Liver (tissue), 9 donors: Measurements from ENCODE around the gene PAPOLG. TPM values are rescaled to one million over a fixed set of nuclear protein-coding genes. Genes with fewer than 3 reads are reported as not detected.

Experiments used
- DNase-seq: peaks from one replicate; pipeline ENCODE4 v3.0.0-alpha.2; 2017; ENCODE audit warnings: low spot score
- H3K27ac ChIP-seq, 2 donors: one replicate each; pipeline ENCODE4 v1.7.0; 2013; ENCODE audit warnings: inconsistent platforms in 2 of 2, low read length in 2 of 2, control low read depth in 1 of 2, low read depth in 1 of 2, mild to moderate bottlenecking in 1 of 2
- H3K27me3 ChIP-seq, 4 donors: one replicate each; pipeline versions ENCODE4 v1.6.1 to v1.7.0; 2013; ENCODE audit warnings: low read length in 3 of 4, inconsistent platforms in 1 of 4, mild to moderate bottlenecking in 1 of 4, moderate library complexity in 1 of 4; ENCODE audit not compliant: control insufficient read depth in 4 of 4, insufficient read depth in 4 of 4
- H3K36me3 ChIP-seq, 4 donors: one replicate each; pipeline versions ENCODE4 v1.6.1 to v1.7.0; 2013; ENCODE audit warnings: low read length in 3 of 4, mild to moderate bottlenecking in 3 of 4, low read depth in 1 of 4, moderate library complexity in 1 of 4; ENCODE audit not compliant: control insufficient read depth in 4 of 4, insufficient read depth in 3 of 4
- H3K4me1 ChIP-seq, 4 donors: one replicate each; pipeline versions ENCODE4 v1.6.1 to v1.7.0; 2013; ENCODE audit warnings: low read length in 3 of 4, mild to moderate bottlenecking in 3 of 4, moderate library complexity in 1 of 4; ENCODE audit not compliant: control insufficient read depth in 4 of 4, insufficient read depth in 4 of 4
- H3K4me3 ChIP-seq, 3 donors: one replicate each; pipeline versions ENCODE4 v1.6.1 to v1.7.0; 2013; ENCODE audit warnings: low read length in 3 of 3, control low read depth in 1 of 3, low read depth in 1 of 3, mild to moderate bottlenecking in 1 of 3
- H3K9ac ChIP-seq, 2 donors: one replicate each; pipeline ENCODE4 v1.7.0; 2013; ENCODE audit warnings: low read length in 2 of 2, mild to moderate bottlenecking in 2 of 2, moderate library complexity in 2 of 2, control low read depth in 1 of 2, low read depth in 1 of 2
- H3K9me3 ChIP-seq, 4 donors: one replicate each; pipeline versions ENCODE4 v1.6.1 to v1.7.0; 2013; ENCODE audit warnings: low read length in 3 of 4; ENCODE audit not compliant: control insufficient read depth in 4 of 4
- EGR1 ChIP-seq, 2 donors: IDR thresholded peaks; 2 replicates each; pipeline ENCODE4 v1.6.1; 2016 to 2018; ENCODE audit warnings: antibody characterized with exemption in 2 of 2, low read depth in 2 of 2
- FOXA1 ChIP-seq: IDR thresholded peaks from 2 replicates; pipeline ENCODE4 v1.6.1; 2016; ENCODE audit warnings: antibody characterized with exemption
- GABPA ChIP-seq, 2 donors: IDR thresholded peaks in 1 of 2; conservative IDR thresholded peaks in 1 of 2; 2 replicates each; pipeline ENCODE4 v1.6.1; 2016; ENCODE audit warnings: antibody characterized with exemption in 2 of 2, mild to moderate bottlenecking in 1 of 2, moderate library complexity in 1 of 2
- HNF4A ChIP-seq, 2 donors: conservative IDR thresholded peaks; 2 replicates each; pipeline ENCODE4 v1.6.1; 2016; ENCODE audit warnings: antibody characterized with exemption in 2 of 2, mild to moderate bottlenecking in 2 of 2
- HNF4G ChIP-seq: IDR thresholded peaks from 2 replicates; pipeline ENCODE4 v1.6.1; 2016; ENCODE audit warnings: antibody characterized with exemption
- RAD21 ChIP-seq, 2 donors: IDR thresholded peaks; 2 replicates each; pipeline ENCODE4 v1.6.1; 2016; ENCODE audit warnings: antibody characterized with exemption in 2 of 2, mild to moderate bottlenecking in 2 of 2
- RXRA ChIP-seq, 2 donors: IDR thresholded peaks; 2 replicates each; pipeline ENCODE4 v1.6.1; 2017 to 2018; ENCODE audit warnings: antibody characterized with exemption in 2 of 2, mild to moderate bottlenecking in 1 of 2
- SP1 ChIP-seq: IDR thresholded peaks from 2 replicates; pipeline ENCODE4 v1.6.1; 2018; ENCODE audit warnings: antibody characterized with exemption, mild to moderate bottlenecking
- TAF1 ChIP-seq: conservative IDR thresholded peaks from 2 replicates; pipeline ENCODE4 v1.6.1; 2016; ENCODE audit warnings: antibody characterized with exemption, mild to moderate bottlenecking
- YY1 ChIP-seq: IDR thresholded peaks from 2 replicates; pipeline ENCODE4 v1.6.1; 2016; ENCODE audit warnings: antibody characterized with exemption, mild to moderate bottlenecking
- whole genome bisulfite sequencing: extraction: QIAGEN DNeasy Blood & Tissue Kit; methylation state at CpG from one replicate; pipeline ENCODE4 v1.1.7; 2013; 5-methylcytosine and 5-hydroxymethylcytosine counted together
- polyA plus RNA-seq, 2 donors: library from polyadenylated mRNA; stranded (reverse) in 1 of 2; unstranded in 1 of 2; fragments of 200-250 nt in 1 of 2; fragments of >200 nt in 1 of 2; fragmentation: Nextera tagmentation in 1 of 2; extraction: Ambion mirVana in 1 of 2; gene quantifications; one replicate each; pipeline versions ENCODE4 v1.2.1 to v1.2.3, GENCODE V29; 2013 to 2015
- total RNA-seq, 2 donors: library from RNA; depleted of rRNA; stranded (reverse); fragments of >200 nt; gene quantifications; one replicate each; pipeline ENCODE4 v1.2.3, GENCODE V29; 2014
- TF ChIP-seq, protein P1 (sequence below): IDR thresholded peaks from 2 replicates; pipeline ENCODE4 v1.6.1; 2016; ENCODE audit warnings: antibody characterized with exemption
- TF ChIP-seq, protein P2 (sequence below): IDR thresholded peaks from 2 replicates; pipeline ENCODE4 v1.6.1; 2016; ENCODE audit warnings: antibody characterized with exemption
- TF ChIP-seq, protein P3 (sequence below): IDR thresholded peaks from 2 replicates; pipeline ENCODE4 v1.6.1; 2016; ENCODE audit warnings: antibody characterized with exemption, mild to moderate bottlenecking
- TF ChIP-seq, protein P4 (sequence below): fragments of 150-350 bp; IDR thresholded peaks from 2 replicates; pipeline ENCODE4 v1.5.1; 2017; ENCODE audit warnings: improper control_type of control experiment, low read depth, low read length; ENCODE audit not compliant: missing input control
- donor health status: healthy.
- donor health status: healthy.
- donor health status: healthy.
- donor health status: healthy.
- donor health status: healthy.

The PAPOLG gene
- total and polyA plus RNA-seq, 4 donors, result 1.8 to 7.7 (median 3.6) TPM

DNA sequence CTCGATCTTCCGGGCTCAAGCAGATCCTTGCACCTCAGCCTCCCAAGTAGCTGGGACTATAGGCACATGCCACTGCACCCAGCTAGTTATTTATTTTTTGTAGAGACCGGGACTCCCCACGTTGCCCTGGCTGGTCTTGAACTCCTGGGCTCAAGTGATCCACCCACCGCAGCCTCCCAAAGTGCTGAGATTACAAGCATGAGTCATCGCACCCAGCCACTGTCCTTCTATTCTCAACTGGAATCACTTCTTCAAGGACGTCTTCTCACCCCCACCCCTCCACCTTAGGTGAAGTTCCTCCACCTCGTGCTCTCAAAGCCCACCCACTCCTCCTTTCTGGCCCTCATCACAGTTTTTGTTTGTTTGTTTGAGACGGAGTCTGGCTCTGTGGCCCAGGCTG, 71.3 kb downstream of the PAPOLG start:
- no peaks in the 10 kb centered on the region for H3K4me1 ChIP-seq
- H3K27me3 ChIP-seq, result no peaks in the 10 kb centered on the region
- H3K36me3 ChIP-seq, result no peaks in the 10 kb centered on the region
- no peak overlapping the region for H3K4me3 ChIP-seq
- no peaks in the 10 kb centered on the region for H3K9me3 ChIP-seq
- H3K9ac ChIP-seq, result no peak overlapping the region
- WGBS, result 86% methylated on average over 9 of the region's 9 CpGs
- TF ChIP-seq, protein P1, sequence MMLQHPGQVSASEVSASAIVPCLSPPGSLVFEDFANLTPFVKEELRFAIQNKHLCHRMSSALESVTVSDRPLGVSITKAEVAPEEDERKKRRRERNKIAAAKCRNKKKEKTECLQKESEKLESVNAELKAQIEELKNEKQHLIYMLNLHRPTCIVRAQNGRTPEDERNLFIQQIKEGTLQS, result no peak
- no peak for TF ChIP-seq FOXA1
- no peak for TF ChIP-seq TAF1
- no peak overlapping the region for H3K27ac ChIP-seq
- DNase-seq, result no peak

DNA sequence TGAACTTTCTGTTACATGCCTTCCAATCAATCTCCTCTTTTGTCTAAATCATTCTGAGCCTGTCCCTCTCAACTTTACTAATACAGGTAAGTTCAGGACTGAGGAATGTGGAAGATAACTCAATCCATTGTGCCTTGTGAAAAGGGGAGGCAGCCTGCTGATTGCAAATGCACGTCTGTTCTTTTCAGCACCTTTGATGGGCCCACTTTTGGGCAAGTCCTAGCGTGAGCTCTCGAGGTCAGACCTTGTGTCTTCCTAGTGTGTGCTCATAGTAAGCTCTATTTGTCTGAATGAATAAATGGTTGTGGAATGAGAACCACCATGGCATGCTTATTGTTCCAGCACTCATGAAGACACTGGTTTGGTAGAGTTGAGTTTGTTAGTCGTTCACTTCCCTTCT, 74.9 kb downstream of the PAPOLG start:
- Histone ChIP-seq H3K9ac (no peak overlapping the region), H3K36me3 (no peaks in the 10 kb centered on the region), H3K27me3 (no peaks in the 10 kb centered on the region), H3K27ac (no peak overlapping the region), H3K4me1 (no peaks in the 10 kb centered on the region), H3K4me3 (no peak overlapping the region), H3K9me3 (no peaks in the 10 kb centered on the region)
- WGBS, result 82% methylated on average over 4 of the region's 4 CpGs
- no peak for DNase-seq
- TF ChIP-seq GABPA (IDR thresholded peaks at IDR 0.05 in 1 of 2, conservative IDR thresholded peaks at IDR 0.05 in 1 of 2), result no peak
- TF ChIP-seq, protein P1, result no peak
- TF ChIP-seq, protein P2, sequence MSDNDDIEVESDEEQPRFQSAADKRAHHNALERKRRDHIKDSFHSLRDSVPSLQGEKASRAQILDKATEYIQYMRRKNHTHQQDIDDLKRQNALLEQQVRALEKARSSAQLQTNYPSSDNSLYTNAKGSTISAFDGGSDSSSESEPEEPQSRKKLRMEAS, result no peak
- TF ChIP-seq RAD21 (IDR thresholded peaks at IDR 0.05), result no peak
- no peak for TF ChIP-seq EGR1 (IDR thresholded peaks at IDR 0.05; ENCODE audit: low read depth in 2 of 2)
- TF ChIP-seq YY1, result no peak
- no peak for TF ChIP-seq HNF4A (conservative IDR thresholded peaks at IDR 0.05)
- TF ChIP-seq, protein P3, sequence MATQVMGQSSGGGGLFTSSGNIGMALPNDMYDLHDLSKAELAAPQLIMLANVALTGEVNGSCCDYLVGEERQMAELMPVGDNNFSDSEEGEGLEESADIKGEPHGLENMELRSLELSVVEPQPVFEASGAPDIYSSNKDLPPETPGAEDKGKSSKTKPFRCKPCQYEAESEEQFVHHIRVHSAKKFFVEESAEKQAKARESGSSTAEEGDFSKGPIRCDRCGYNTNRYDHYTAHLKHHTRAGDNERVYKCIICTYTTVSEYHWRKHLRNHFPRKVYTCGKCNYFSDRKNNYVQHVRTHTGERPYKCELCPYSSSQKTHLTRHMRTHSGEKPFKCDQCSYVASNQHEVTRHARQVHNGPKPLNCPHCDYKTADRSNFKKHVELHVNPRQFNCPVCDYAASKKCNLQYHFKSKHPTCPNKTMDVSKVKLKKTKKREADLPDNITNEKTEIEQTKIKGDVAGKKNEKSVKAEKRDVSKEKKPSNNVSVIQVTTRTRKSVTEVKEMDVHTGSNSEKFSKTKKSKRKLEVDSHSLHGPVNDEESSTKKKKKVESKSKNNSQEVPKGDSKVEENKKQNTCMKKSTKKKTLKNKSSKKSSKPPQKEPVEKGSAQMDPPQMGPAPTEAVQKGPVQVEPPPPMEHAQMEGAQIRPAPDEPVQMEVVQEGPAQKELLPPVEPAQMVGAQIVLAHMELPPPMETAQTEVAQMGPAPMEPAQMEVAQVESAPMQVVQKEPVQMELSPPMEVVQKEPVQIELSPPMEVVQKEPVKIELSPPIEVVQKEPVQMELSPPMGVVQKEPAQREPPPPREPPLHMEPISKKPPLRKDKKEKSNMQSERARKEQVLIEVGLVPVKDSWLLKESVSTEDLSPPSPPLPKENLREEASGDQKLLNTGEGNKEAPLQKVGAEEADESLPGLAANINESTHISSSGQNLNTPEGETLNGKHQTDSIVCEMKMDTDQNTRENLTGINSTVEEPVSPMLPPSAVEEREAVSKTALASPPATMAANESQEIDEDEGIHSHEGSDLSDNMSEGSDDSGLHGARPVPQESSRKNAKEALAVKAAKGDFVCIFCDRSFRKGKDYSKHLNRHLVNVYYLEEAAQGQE, result no peak
- no peak for TF ChIP-seq FOXA1
- TF ChIP-seq, protein P4, sequence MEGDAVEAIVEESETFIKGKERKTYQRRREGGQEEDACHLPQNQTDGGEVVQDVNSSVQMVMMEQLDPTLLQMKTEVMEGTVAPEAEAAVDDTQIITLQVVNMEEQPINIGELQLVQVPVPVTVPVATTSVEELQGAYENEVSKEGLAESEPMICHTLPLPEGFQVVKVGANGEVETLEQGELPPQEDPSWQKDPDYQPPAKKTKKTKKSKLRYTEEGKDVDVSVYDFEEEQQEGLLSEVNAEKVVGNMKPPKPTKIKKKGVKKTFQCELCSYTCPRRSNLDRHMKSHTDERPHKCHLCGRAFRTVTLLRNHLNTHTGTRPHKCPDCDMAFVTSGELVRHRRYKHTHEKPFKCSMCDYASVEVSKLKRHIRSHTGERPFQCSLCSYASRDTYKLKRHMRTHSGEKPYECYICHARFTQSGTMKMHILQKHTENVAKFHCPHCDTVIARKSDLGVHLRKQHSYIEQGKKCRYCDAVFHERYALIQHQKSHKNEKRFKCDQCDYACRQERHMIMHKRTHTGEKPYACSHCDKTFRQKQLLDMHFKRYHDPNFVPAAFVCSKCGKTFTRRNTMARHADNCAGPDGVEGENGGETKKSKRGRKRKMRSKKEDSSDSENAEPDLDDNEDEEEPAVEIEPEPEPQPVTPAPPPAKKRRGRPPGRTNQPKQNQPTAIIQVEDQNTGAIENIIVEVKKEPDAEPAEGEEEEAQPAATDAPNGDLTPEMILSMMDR, result no peak
- no peak for TF ChIP-seq RXRA (IDR thresholded peaks at IDR 0.05)
- no peak for TF ChIP-seq SP1
- TF ChIP-seq HNF4G, result no peak
